HEK293T (cell line): ENCODE measurements around the gene SSU72.

ENCODE experiments used
- ARNT ChIP-seq: fragments of 450-650 bp; IDR thresholded peaks from 2 replicates; pipeline ENCODE4 v1.6.1; 2017; ENCODE audit warnings: mild to moderate bottlenecking
- BHLHE40 ChIP-seq: fragments of 450-650 bp; IDR thresholded peaks from 2 replicates; pipeline ENCODE4 v1.6.1; 2016; ENCODE audit warnings: mild to moderate bottlenecking, moderate library complexity, borderline replicate concordance
- CTBP1 ChIP-seq: fragments of 450-650 bp; IDR thresholded peaks from 2 replicates; pipeline ENCODE4 v1.6.1; 2016; ENCODE audit warnings: borderline replicate concordance
- ELF4 ChIP-seq: fragments of 450-650 bp; IDR thresholded peaks from 2 replicates; pipeline ENCODE4 v1.6.1; 2017; ENCODE audit warnings: antibody characterized with exemption
- FOXA1 ChIP-seq: fragments of 450-650 bp; IDR thresholded peaks from 2 replicates; pipeline ENCODE4 v1.6.1; 2016; ENCODE audit warnings: mild to moderate bottlenecking
- FOXK2 ChIP-seq: fragments of 450-650 bp; IDR thresholded peaks from 2 replicates; pipeline ENCODE4 v1.6.1; 2016; ENCODE audit warnings: mild to moderate bottlenecking
- FOXM1 ChIP-seq: fragments of 450-650 bp; IDR thresholded peaks from 2 replicates; pipeline ENCODE4 v1.6.1; 2017; ENCODE audit warnings: mild to moderate bottlenecking, borderline replicate concordance
- L3MBTL2 ChIP-seq: fragments of 450-650 bp; conservative IDR thresholded peaks from 2 replicates; pipeline ENCODE4 v1.6.1; 2016; ENCODE audit warnings: mild to moderate bottlenecking
- NFRKB ChIP-seq: fragments of 450-650 bp; IDR thresholded peaks from 2 replicates; pipeline ENCODE4 v1.6.1; 2016; ENCODE audit warnings: mild to moderate bottlenecking, moderate library complexity
- SP1 ChIP-seq: fragments of 450-650 bp; IDR thresholded peaks from 2 replicates; pipeline ENCODE4 v1.6.1; 2017
- TARDBP ChIP-seq: fragments of 450-650 bp; IDR thresholded peaks from 2 replicates; pipeline ENCODE4 v1.6.1; 2016
- ZNF384 ChIP-seq: fragments of 450-650 bp; IDR thresholded peaks from 2 replicates; pipeline ENCODE4 v1.6.1; 2016
- TF ChIP-seq, protein P1 (sequence below): fragments of 450-650 bp; IDR thresholded peaks from 2 replicates; pipeline ENCODE4 v1.6.1; 2016

DNA sequence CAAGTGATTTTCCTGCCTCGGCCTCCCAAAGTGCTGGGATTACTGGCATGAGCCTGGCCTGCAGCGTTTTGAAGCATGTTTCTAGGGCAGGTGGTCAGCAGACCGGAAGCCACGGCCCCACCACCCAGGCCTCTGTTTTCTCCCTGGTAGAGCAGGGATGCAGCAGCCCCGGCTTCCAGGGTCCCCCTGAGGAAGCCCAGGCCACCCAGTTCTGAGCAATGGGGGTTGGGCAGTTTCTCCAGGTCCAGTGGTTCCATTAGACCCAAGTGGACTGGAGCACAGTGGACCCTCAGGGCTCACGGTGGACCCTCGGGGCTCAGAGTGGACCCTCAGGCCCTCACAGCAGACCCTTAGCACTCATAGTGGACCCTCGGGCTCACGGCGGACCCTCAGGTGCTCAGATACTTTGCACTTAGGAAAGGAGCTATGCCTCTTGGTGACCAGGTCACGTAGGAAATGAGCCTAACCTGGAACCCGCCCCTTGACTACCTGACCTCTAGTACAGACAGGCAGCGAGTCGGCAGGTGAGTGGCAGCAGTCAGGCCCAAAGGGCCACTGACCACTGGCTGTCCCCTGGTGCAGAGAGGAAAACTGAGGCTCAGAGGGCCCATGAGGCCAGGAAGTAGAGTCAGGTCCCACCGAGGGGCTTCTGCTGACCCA lies 29.8 kb upstream of the SSU72 start:
- TF ChIP-seq BHLHE40, result no peak
- TF ChIP-seq, protein P1, sequence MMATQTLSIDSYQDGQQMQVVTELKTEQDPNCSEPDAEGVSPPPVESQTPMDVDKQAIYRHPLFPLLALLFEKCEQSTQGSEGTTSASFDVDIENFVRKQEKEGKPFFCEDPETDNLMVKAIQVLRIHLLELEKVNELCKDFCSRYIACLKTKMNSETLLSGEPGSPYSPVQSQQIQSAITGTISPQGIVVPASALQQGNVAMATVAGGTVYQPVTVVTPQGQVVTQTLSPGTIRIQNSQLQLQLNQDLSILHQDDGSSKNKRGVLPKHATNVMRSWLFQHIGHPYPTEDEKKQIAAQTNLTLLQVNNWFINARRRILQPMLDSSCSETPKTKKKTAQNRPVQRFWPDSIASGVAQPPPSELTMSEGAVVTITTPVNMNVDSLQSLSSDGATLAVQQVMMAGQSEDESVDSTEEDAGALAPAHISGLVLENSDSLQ, result no peak
- TF ChIP-seq ELF4, result no peak
- TF ChIP-seq SP1, result no peak
- TF ChIP-seq FOXM1, result no peak
- TF ChIP-seq ARNT, result no peak
- TF ChIP-seq TARDBP, result no peak
- no peak for TF ChIP-seq L3MBTL2
- TF ChIP-seq NFRKB, result no peak
- TF ChIP-seq FOXK2, result no peak
- no peak for TF ChIP-seq CTBP1
- TF ChIP-seq ZNF384, result no peak
- TF ChIP-seq FOXA1, result no peak
